ENCODE data around the gene BST2.

The BST2 gene

DNA sequence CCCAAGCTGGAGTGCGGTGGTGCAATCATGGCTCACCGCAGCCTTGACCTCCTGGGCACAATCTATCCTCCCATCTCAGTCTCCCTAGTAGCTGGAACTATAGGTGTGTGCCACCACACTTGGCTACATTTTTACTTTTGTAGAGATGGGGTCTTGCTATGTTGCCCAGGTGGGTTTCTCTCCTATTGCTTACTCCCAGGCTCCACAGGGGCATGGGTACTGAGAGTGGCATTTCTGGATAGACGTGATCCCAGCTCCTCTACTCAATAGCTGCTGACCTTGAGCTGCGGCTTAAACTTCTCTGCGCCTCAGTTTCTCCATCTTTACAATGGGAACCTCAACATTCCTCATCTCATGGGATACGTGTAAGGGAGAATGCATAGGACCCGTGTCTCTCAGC is 26.0 kb upstream of the BST2 start:
- in situ Hi-C loops (cut with MboI; ENCODE audit: low pct_unique_long_range_greater_than_20kb, low sequenced_read_pairs, unreplicated experiment): no loop called here
- DNase-seq (ENCODE audit: low spot score): no peak
- TF ChIP-seq, protein P1, sequence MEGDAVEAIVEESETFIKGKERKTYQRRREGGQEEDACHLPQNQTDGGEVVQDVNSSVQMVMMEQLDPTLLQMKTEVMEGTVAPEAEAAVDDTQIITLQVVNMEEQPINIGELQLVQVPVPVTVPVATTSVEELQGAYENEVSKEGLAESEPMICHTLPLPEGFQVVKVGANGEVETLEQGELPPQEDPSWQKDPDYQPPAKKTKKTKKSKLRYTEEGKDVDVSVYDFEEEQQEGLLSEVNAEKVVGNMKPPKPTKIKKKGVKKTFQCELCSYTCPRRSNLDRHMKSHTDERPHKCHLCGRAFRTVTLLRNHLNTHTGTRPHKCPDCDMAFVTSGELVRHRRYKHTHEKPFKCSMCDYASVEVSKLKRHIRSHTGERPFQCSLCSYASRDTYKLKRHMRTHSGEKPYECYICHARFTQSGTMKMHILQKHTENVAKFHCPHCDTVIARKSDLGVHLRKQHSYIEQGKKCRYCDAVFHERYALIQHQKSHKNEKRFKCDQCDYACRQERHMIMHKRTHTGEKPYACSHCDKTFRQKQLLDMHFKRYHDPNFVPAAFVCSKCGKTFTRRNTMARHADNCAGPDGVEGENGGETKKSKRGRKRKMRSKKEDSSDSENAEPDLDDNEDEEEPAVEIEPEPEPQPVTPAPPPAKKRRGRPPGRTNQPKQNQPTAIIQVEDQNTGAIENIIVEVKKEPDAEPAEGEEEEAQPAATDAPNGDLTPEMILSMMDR (IDR thresholded peaks at IDR 0.05; ENCODE audit: extremely low read depth, insufficient read depth, missing control alignments): no peak

DNA sequence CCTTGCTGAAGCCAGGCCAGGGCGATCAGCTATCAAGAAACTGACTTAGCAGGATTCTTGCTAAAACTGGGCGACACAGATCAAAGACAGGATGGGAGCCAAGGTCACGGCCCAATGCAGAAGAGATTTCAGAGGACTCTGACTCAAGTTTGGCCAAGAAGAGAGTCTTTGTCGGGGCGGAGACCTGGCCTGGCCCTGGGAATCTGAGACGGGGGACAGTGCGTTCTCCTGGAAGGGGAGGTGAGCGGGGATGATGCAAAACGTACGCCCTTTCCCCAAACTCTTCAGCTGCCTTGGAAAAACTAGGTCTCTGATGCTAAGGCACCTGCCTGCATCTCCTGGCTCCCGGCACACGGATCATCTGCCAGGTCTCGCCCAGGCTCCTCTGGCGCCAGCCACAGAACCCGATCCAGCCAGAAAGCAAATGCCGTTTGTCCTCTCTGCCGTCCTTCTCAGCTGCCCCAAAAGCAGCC is 24.2 kb upstream of the BST2 start:
- in situ Hi-C loops (cut with MboI; ENCODE audit: low pct_unique_long_range_greater_than_20kb, low sequenced_read_pairs, unreplicated experiment): no loop called here
- DNase-seq (ENCODE audit: low spot score): no peak
- TF ChIP-seq, protein P1 (IDR thresholded peaks at IDR 0.05; ENCODE audit: extremely low read depth, insufficient read depth, missing control alignments): no peak

DNA sequence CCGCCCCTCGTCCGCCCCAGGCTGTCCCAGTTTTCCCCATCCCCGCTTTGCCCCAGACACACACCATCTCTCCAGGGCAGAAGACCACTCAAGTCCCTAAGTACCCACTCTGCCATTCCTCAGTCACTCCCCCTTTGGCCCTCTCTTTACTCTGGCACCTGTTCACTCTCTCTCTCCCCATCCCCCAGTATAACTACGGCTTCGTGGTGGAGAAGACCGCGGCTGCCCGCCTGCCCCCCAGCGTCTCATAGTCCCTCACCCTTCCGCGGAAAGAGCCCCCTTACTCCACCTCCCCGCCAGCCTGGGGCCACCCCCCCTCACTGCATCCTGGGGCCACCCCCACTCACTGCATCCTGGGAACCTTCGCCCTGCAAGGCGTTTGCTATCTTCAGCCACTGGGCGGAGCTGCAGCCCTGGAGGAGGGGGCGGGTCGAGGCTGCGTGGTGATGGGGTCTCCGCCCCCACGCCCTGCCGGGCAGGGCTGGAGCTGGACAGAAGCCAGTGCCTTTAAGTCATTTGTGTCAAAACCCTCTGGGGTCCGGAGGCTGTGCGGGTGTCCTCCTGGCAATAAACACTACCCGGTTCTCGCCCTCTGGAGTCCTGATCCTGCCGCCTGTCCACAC is 19.4 kb upstream of the BST2 start:
- DNase-seq (ENCODE audit: low spot score): peak; percentile 59
- in situ Hi-C loops (cut with MboI; ENCODE audit: low pct_unique_long_range_greater_than_20kb, low sequenced_read_pairs, unreplicated experiment): no loop called here

DNA sequence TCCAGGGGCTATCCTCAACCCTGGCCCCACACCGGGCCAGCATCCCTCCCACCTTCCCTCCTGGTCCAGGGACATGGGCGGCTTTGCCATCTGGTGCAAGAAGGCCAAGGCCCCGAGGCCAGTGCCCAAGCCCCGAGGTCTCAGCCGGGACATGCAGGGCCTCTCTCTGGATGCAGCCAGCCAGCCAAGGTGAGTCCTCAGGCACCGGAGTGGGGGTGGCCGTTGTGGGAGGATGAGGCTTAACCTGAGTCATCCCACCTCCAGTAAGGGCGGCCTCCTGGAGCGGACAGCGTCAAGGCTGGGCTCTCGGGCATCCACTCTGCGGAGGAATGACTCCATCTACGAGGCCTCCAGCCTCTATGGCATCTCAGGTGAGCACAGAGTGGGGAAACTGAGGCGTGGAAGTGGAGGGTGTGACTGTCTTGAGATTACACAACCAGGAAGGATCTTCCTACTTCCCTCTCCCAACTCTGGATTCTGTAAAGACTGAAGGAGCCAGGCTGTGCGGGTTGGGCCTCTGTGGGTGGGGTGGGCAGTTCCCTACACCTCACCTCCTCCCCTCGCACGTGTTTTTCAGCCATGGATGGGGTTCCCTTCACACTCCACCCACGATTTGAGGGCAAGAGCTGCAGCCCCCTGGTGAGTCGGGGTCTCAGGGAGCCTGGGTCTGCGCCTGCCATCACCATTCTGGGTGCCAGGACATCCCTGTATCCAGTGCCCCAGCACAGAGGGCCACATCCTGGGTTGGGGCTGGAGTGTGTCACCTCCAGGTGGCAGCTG is 18.2 kb upstream of the BST2 start:
- TF ChIP-seq, protein P1 (IDR thresholded peaks at IDR 0.05; ENCODE audit: extremely low read depth, insufficient read depth, missing control alignments): no peak
- in situ Hi-C loops (cut with MboI; ENCODE audit: low pct_unique_long_range_greater_than_20kb, low sequenced_read_pairs, unreplicated experiment): no loop called here
- DNase-seq (ENCODE audit: low spot score): no peak

More for the DNA sequence above, 19.4 kb upstream of the BST2 start:
- TF ChIP-seq, protein P1 (IDR thresholded peaks at IDR 0.05; ENCODE audit: extremely low read depth, insufficient read depth, missing control alignments): peak; percentile 64

DNA sequence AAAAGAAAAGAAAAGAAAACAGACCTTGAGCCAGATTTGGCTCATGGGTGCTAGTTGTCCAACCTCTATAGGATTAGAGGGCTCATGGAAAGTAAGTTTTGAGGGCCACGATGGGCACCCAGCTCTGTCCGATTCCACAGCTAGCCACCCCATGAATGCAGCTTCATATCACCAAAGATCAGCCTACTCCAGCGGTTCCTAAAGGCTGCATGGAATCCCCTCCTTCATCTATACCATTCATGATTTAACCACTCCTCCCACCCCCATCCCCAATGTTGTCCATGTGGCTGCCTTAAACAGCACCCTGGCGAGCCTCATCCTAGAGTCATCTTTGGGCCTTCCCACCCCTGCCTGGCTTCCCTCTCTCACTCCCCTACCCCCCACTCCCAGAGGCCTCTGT is 16.5 kb upstream of the BST2 start:
- in situ Hi-C loops (cut with MboI; ENCODE audit: low pct_unique_long_range_greater_than_20kb, low sequenced_read_pairs, unreplicated experiment): no loop called here
- TF ChIP-seq, protein P1 (IDR thresholded peaks at IDR 0.05; ENCODE audit: extremely low read depth, insufficient read depth, missing control alignments): no peak
- no peak for DNase-seq (ENCODE audit: low spot score)

DNA sequence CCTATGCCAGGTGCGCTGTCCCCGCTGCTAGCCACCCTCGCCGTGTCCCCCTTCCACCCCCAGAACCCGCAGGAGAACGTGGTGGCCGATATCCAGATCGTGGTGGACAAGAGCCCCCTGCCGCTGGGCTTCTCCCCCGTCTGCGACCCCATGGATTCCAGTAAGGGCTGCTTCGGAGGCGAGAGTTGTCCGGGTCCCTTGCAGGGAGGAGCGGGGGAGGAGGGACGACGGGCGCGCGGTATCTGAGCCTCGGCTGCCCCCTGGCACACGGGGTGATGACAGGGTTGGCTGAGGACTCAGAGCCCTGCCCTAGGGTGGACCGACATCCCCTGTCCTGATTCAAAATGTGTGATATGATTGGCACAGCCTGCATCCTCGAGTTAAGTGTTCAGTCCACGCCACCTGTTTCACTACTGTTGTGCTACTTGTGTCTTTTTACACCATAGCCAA is 15.1 kb upstream of the BST2 start:
- peak; percentile 48 for DNase-seq (ENCODE audit: low spot score)
- in situ Hi-C loops (cut with MboI; ENCODE audit: low pct_unique_long_range_greater_than_20kb, low sequenced_read_pairs, unreplicated experiment): no loop called here

More for the DNA sequence above, 15.1 kb upstream of the BST2 start:
- TF ChIP-seq, protein P1 (IDR thresholded peaks at IDR 0.05; ENCODE audit: extremely low read depth, insufficient read depth, missing control alignments): no peak
